HG03103 (cell line): Measurements from ENCODE around the gene SCAF1.
A peak's percentile ranks its signal among the peaks of the same experiment; 100 is the strongest.

Experiments used
- ATAC-seq: cut with Tn5 transposase; IDR thresholded peaks from one replicate; pipeline ENCODE4 v1.9.1; 2021; ENCODE audit warnings: low read depth; ENCODE audit not compliant: unreplicated experiment

Gene SCAF1

GRCh38 chr19:49665036-49665350, 23.0 kb downstream of the SCAF1 start:
- ATAC-seq = no peak

DNA sequence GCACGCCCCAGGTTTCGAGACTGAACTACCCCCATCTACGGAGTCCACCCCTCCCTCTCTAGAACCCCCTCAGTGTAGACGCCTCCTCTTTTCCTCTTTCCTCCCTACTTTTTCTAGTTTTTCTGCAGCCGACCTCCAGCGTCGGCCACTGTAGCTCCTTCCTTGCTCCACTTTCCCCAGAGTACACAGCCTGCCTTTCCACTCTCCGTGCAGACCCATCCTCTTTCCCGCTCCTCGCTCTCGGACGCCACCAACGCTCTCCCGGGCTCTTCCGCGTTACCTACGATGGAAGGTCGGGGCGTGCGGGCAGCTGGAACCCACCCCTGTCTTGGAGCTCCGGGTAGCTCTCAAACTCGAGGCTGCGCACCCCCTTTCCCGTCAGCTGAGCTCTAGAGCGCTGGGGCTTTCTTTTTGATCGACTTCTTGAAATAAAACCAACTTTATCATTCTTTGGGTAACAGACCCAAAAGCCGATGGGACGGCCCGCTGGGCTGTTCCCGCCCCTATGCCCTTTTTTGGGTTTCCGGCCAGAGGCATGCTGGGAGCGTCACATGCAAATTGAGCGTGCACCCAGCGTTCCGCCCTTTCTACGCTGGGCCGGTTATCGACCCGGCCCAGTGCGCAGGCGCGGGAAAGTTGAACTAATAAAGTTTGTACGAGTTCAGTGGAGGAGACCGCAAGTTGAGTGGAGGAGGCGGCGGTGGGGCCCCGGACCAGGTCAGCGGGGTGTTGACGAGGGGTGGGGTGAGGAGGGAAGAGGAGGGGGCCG, 23.5 kb downstream of the SCAF1 start, which contains the start of the genes BCL2L12 and IRF3:
TSS of gene BCL2L12 (plus strand) at position 583 of the 769 bp plus-strand sequence. CDS start 760 bp downstream, outside the sequence.
TSS of gene IRF3 (minus strand) at position 507 of the 769 bp plus-strand sequence. CDS start 1,019 bp downstream, outside the sequence.
- ATAC-seq = peak; percentile 67

GRCh38 chr19:49666120-49666444, 24.1 kb downstream of the SCAF1 start:
- no peak for ATAC-seq

DNA sequence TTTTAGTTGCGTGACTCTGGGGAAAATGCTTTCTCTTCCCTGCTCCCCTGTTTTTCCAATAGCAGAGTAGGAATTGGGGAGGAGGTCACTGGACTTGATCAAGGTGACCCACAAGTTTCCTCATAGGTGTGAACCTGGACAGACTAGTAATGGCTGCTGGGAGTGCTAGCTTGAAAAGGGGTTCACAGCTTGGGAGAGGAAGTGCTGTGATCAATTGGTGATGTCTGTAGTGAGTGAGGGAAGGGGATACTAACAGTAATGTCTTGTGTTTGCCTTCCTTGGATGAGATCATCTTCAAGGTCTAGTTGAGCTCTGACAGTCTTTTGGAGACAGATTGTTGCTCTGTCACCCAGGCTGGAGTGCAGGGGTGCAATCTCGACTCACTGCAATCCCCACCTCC, 25.5 kb downstream of the SCAF1 start:
- ATAC-seq = no peak

DNA sequence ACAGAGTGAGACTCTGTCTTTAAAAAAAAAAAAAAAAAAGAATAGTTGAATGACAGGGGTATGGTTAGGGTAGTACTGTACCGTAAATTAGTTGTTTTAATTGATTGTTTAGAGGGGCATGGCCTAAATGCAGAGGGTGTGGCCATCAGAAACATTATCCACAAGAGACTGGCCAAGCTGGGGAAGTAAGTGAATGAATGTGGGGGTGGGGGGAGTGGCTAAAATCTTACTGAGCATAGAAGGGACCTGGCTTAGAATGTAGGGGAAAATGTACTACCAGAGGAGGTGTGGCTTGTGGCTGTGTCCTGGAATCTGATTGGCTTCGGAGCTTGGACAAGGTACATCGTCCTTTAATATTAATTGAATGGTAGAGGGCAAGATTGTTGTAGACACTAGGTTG, 27.5 kb downstream of the SCAF1 start:
- ATAC-seq = no peak

DNA sequence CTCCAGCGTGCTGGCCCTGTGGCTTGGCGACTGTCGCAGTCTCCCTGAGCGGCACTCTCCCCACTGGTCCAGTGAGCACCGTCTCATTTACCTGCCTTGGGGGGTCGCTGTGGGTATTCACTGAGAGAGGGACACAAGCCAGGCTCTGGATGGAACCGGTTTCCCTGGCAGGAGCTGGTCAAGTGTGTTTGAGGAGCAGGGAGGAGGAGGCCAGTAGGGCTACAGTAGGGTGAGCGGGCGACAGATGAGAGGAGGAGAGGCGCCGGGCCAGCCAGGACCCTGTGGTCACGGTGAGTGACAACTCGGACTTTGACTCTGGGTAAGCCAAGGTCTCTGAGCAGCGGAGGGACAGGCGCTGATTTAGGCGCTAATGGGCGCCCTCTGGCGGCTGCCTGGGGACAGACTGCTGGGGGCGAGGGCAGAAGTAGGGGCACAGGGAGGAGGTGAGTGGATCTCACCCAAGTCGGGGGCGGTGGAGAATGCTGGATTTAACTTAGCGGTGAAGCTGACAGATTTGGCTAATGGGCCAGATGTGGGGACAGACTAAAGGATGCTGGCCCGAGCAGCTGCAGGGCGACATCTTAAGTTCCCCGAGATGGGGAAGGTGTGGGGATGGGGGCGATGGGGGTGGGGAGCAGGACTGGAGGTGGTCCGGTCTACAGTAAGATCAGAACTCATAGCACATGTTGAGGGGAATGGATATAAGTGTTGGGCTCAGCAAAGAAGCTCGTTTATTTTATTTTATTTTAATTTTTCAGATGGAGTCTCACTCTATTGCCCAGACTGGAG, 30.3 kb downstream of the SCAF1 start:
- no peak for ATAC-seq

GRCh38 chr19:49676136-49676783, 34.3 kb downstream of the SCAF1 start:
- ATAC-seq = peak; percentile 62

DNA sequence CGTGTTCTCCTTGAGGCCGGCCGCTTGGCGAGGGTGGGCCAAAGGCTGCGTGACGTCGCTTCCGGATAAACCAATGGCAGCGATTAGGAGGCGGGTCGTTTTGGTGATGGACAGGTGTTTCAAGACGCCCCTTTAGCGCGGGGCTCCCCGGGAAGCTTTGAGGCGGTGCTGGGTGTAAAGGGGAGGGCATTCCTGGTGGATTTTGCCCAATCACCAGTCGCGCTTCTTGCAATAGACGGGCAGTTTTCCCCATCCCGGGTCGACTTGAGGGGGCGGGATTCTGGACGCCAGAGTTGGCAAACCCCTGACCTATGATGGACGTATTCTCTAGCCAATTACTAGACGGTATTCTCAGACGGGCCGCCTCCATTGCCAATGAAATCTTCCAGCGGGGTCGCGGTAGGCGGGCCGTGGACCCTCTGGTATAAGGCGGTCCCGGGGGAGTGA, 34.8 kb downstream of the SCAF1 start:
- ATAC-seq = no peak

DNA sequence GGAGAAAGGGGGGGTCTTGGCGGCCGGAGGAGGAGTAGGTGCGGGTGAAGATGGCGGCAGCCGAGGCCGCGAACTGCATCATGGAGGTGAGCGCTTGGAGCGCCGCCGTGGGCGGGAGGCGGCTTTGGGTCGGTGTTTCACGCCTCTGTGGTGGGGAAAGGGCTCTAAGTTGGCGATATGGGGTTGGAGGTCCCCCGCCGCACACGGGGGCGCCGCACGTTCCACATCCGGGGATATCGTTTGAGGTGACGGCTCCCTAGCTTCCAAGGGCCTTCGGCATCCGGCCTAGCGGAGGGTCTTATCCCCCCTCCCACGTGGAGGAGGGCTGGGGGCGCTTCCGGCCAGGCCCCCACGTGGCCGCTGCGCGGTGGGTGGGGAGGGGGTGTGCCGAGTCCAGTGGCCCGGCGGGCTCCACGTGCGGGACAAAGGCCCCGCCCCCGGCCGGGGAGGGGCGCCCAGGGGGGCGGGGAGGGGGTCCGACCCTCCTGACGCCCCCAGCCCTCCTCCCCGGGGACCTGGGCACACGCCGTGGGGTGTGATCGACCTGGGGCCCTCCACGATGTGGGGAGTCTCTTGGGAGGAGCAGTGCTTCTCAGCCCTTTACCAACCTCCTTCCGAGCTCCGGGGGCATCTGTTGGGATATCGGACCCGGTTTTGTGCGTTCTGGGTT, 35.4 kb downstream of the SCAF1 start, which contains the start of gene PRMT1:
TSS of gene PRMT1 (plus strand) at position 41 of the 670 bp plus-strand sequence. CDS start at position 51, 10 bp downstream.
- ATAC-seq = no peak

- no peak for ATAC-seq
Observed at GRCh38 chr19:49677901-49678674, 36.1 kb downstream of the SCAF1 start.

DNA sequence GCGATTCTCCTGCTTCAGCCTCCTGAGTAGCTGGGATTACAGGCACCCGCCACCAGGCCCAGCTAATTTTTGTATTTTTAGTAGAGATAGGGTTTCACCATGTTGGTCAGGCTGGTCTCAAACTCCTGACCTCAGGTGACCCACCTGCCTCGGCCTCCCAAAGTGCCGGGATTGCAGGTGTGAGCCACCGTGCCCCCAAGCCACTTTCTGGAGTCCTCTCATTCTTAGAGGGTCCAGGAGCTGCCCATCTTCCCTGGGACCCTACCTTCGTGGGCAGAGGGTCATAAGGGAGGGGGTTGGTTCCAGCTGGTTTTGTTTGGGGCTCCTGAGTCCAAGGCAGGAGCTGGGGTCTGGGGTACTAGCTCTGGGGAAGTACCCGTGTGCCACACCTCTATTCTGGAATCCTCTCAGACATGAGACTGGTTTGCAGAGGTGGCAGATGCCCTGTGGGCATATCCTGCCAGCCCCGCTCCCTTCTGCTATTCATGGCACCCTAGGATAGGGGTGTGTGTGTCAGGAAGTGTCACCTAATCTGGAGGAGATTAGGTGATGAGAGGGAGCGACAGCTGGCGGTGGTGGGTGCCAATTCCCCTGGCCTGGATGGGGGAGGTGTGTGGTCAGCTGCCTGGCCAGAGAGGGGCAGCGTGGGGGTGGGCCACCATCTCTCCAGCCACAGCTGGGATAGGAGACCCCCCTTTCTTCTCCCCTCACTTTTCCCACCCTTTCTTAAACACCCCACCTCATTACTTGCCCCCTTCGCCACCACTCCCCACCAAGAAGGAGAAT, 37.2 kb downstream of the SCAF1 start:
- no peak for ATAC-seq

DNA sequence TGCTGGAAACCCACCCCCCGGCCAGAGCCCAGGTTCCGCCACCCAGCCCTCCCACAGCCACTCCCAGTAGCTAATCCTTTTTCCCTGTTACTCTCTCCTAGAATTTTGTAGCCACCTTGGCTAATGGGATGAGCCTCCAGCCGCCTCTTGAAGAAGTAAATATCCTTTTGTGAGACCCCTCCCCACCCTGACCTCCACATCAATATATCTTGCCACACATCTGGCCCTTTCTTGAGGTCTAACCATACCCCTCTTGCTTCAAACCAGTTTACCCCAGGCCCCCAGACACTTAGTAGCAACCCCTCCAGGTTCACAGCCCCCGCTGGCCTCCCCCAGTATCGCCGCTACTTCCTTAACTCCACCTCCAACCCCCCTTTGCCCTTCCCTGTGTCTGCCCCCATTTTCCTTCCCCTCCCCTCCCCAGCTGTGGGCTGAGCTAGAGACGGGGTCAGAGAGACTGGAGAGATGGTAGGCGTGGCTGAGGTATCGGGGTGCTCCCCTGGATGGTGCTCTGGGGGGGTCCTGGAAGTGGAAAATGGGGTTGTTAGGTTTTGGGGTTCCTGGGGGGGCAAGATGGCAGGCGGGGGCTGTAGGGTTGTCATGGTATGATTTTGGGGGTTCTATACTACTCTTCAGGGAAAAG, 37.9 kb downstream of the SCAF1 start:
- no peak for ATAC-seq

DNA sequence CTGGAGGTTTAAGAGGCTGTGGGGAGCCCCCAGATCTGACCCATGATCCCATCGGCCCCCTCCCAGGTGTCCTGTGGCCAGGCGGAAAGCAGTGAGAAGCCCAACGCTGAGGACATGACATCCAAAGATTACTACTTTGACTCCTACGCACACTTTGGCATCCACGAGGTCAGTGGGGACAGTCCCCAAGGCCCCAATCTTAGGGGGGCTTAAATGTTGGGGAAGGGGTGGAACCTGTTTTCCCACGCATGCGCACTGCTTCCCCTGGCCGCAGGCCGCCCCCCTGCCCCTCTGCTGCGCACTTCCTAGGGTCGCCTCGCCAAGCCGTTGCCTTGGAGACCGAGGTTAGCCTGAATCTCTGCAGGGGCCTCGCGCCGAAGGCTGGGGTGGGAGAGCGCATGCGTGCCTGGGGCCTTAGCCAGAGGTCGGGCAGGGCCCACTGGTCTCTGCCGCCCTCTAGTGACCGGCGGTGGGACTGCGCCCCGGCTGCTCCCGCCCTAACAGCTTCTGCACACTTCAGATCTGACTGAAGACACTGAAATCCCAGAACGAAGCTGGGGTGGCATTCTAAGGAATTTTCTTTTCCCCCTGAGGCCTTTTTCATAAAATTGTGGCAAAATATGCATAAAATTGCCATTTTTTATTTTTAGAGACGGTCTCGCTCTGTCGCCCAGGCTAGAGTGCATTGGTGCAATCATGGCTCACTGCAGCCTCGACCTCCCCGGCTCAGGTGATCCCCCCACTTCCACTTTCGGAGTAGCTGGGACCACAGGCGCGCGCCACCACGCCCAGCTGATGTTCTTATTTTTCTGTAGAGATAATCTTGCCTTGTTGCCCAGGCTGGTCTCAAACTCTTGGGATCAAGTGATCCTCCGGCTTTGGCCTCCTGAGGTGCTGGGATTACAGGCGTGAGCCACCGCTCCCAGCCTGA, 38.7 kb downstream of the SCAF1 start:
- no peak for ATAC-seq

DNA sequence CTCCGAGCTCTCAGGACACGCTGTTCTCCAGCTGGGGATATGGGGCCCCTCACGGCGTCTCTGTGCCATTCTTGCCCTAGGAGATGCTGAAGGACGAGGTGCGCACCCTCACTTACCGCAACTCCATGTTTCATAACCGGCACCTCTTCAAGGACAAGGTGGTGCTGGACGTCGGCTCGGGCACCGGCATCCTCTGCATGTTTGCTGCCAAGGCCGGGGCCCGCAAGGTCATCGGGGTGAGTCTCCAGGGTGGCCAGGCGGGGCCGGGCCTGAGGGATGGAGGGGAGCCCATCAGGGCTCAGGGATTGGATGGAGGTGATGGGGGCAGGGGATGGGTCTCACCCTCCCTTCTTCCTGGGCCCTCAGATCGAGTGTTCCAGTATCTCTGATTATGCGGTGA, 39.8 kb downstream of the SCAF1 start:
- no peak for ATAC-seq

GRCh38 chr19:49682274-49682673, 40.3 kb downstream of the SCAF1 start:
- no peak for ATAC-seq

DNA sequence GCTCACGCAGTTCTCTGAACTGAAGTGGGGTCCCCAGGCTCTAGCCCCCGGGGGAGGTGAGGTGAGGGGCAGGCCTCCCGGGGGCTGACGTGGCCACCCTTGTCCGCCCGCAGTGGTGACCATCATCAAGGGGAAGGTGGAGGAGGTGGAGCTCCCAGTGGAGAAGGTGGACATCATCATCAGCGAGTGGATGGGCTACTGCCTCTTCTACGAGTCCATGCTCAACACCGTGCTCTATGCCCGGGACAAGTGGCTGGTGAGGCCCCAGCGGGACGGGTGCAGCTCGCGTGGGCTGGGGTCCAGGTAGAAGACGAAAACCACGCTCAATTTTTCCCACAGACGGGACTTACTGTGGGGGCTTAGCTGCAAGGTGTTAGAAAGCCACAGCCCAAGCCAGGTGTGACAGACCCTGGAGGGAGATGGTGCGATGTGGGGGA, 41.8 kb downstream of the SCAF1 start:
- no peak for ATAC-seq

- ATAC-seq = no peak
Observed at GRCh38 chr19:49684251-49684982, 42.4 kb downstream of the SCAF1 start.
